Measurements from ENCODE around the gene SNRK.

Gene SNRK

GRCh38 chr3:43378066-43378935, 92.0 kb downstream of the SNRK start:
- peak; percentile 60 for DNase-seq

GRCh38 chr3:43379343-43379742, 93.0 kb downstream of the SNRK start:
- no peak for DNase-seq

GRCh38 chr3:43388175-43388574, 101.8 kb downstream of the SNRK start:
- DNase-seq = no peak

GRCh38 chr3:43388915-43389314, 102.6 kb downstream of the SNRK start:
- DNase-seq = no peak

- peak; percentile 37 for DNase-seq
These were observed 103.3 kb downstream of the SNRK start for GRCh38 chr3:43389388-43390254.

- no peak for DNase-seq
These were observed 103.9 kb downstream of the SNRK start for GRCh38 chr3:43390255-43390588.

- DNase-seq = no peak
These were observed 105.3 kb downstream of the SNRK start for GRCh38 chr3:43391621-43392020.

- DNase-seq = no peak
These were observed 107.8 kb downstream of the SNRK start for GRCh38 chr3:43394041-43394554.

- DNase-seq = no peak
These were observed 112.7 kb downstream of the SNRK start for GRCh38 chr3:43399034-43399433.

- DNase-seq = no peak
These were observed 113.8 kb downstream of the SNRK start for GRCh38 chr3:43400167-43400566.
